Measurements from ENCODE around the gene LETM1. TPM values are rescaled to one million over a fixed set of nuclear protein-coding genes. Genes with fewer than 3 reads are reported as not detected.
A peak's percentile ranks its signal among the peaks of the same experiment; 100 is the strongest.

LETM1 gene
- total RNA-seq, 1 donor from 2014 or later, result 60.3 TPM

DNA sequence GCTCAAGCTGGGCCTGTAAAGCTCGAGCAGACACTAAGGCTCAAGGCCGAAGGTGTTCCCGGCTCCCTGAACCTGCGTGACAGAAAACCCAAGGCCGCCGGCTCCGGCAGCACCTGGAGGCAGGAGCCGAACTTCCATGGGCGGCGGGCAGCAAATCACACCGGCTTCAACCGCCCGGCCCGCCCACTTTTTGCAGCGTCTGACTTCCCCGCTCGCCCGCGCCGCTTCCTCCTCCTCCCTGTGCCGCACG, 14.3 kb upstream of the LETM1 start:
- Histone ChIP-seq H3K79me2 (ENCODE audit: insufficient read depth, low read length) (peaks cover 38% of the 10 kb centered on the region), H3K27ac (ENCODE audit: low read depth, low read length) (peak overlapping the region; percentile 94), H3K9me3 (ENCODE audit: insufficient read depth, low read depth, low read length) (no peaks in the 10 kb centered on the region), H3K4me3 (ENCODE audit: insufficient read depth, low read depth, low read length) (peak overlapping the region; percentile 61), H4K20me1 (ENCODE audit: insufficient read depth, low read length) (peaks cover 6% of the 10 kb centered on the region), H3K9ac (ENCODE audit: low read length) (peak overlapping the region; percentile 91), H3K4me1 (ENCODE audit: insufficient read depth, low read length) (peaks cover 20% of the 10 kb centered on the region), H3K4me2 (ENCODE audit: low read length) (peak overlapping the region; percentile 95), H3K27me3 (ENCODE audit: insufficient read depth, low read length) (no peaks in the 10 kb centered on the region), H3K36me3 (ENCODE audit: insufficient read depth, low read length) (no peaks in the 10 kb centered on the region), H2AFZ (ENCODE audit: low read depth, low read length) (peak overlapping the region; percentile 97)
- DNase-seq (ENCODE audit: low read depth), result peak; percentile 68
- Mint-ChIP-seq H3K36me3 (ENCODE audit: low read depth, unreplicated experiment) (no peaks in the 10 kb centered on the region), H3K4me3 (ENCODE audit: unreplicated experiment) (peak overlapping the region; percentile 85), H3K9me3 (ENCODE audit: unreplicated experiment) (peaks cover 2% of the 10 kb centered on the region), H3K27me3 (ENCODE audit: low read depth, unreplicated experiment) (peaks cover 23% of the 10 kb centered on the region), H3K4me1 (ENCODE audit: low read depth, unreplicated experiment) (peaks cover 2% of the 10 kb centered on the region), H3K27ac (ENCODE audit: unreplicated experiment) (peak overlapping the region; percentile 72)
- no peak for TF ChIP-seq EZH2 (IDR thresholded peaks at IDR 0.05; ENCODE audit: insufficient read depth, low read length)
- TF ChIP-seq, protein P1, sequence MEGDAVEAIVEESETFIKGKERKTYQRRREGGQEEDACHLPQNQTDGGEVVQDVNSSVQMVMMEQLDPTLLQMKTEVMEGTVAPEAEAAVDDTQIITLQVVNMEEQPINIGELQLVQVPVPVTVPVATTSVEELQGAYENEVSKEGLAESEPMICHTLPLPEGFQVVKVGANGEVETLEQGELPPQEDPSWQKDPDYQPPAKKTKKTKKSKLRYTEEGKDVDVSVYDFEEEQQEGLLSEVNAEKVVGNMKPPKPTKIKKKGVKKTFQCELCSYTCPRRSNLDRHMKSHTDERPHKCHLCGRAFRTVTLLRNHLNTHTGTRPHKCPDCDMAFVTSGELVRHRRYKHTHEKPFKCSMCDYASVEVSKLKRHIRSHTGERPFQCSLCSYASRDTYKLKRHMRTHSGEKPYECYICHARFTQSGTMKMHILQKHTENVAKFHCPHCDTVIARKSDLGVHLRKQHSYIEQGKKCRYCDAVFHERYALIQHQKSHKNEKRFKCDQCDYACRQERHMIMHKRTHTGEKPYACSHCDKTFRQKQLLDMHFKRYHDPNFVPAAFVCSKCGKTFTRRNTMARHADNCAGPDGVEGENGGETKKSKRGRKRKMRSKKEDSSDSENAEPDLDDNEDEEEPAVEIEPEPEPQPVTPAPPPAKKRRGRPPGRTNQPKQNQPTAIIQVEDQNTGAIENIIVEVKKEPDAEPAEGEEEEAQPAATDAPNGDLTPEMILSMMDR (IDR thresholded peaks at IDR 0.05; ENCODE audit: insufficient read depth, low read depth, low read length), result no peak
- FAIRE-seq, result no peak

DNA sequence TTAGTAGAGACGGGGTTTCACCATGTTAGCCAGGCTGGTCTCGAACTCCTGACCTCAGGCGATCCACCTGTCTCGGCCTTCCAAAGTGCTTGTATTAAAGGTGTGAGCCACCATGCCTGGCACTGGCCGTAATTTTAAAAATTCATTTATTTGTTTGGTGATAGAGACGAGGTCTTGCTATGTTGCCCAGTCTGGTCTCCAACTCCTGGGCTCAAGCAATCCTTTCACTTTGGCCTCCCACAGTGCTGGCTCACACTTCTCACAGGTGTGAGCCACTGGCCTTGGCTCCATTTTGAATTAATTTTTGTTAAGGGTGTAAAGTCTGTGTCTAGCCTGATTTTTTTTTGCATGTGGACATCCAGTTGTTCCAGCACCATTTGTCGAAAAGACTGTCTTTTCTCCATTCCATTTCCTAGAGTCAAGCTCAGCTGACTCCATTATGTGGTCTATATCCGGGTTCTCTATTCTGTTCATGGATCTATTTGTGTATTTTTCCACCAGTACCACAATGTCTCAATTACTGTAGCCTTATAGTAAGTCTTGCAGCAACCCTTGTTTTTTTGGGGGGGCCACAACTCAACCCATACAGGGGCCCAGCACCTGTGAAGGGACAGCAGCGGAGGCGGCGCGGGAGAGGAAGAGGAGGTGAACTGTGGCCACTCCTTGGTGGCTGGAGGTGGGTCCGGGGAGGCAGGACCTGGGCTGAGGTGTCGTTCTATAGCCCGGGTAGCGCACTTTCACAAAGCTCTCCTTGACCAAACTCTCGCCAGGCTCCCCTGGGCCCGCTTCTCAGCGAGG, 13.8 kb upstream of the LETM1 start:
- Mint-ChIP-seq H3K36me3 (ENCODE audit: low read depth, unreplicated experiment) (no peaks in the 10 kb centered on the region), H3K27me3 (ENCODE audit: low read depth, unreplicated experiment) (peaks cover 23% of the 10 kb centered on the region), H3K9me3 (ENCODE audit: unreplicated experiment) (peaks cover 2% of the 10 kb centered on the region), H3K4me1 (ENCODE audit: low read depth, unreplicated experiment) (peaks cover 2% of the 10 kb centered on the region), H3K4me3 (ENCODE audit: unreplicated experiment) (peak overlapping the region; percentile 85), H3K27ac (ENCODE audit: unreplicated experiment) (peak overlapping the region; percentile 72)
- H3K4me2 ChIP-seq (ENCODE audit: low read length), result peak overlapping the region; percentile 95
- no peak for FAIRE-seq
- TF ChIP-seq, protein P1 (IDR thresholded peaks at IDR 0.05; ENCODE audit: insufficient read depth, low read depth, low read length), result no peak
- TF ChIP-seq EZH2 (IDR thresholded peaks at IDR 0.05; ENCODE audit: insufficient read depth, low read length), result no peak
- H3K79me2 ChIP-seq (ENCODE audit: insufficient read depth, low read length), result peaks cover 32% of the 10 kb centered on the region
- peaks cover 20% of the 10 kb centered on the region for H3K4me1 ChIP-seq (ENCODE audit: insufficient read depth, low read length)
- peaks cover 1% of the 10 kb centered on the region for H4K20me1 ChIP-seq (ENCODE audit: insufficient read depth, low read length)
- H3K27ac ChIP-seq (ENCODE audit: low read depth, low read length), result peak overlapping the region; percentile 94
- peak overlapping the region; percentile 61 for H3K4me3 ChIP-seq (ENCODE audit: insufficient read depth, low read depth, low read length)
- peak overlapping the region; percentile 91 for H3K9ac ChIP-seq (ENCODE audit: low read length)
- no peaks in the 10 kb centered on the region for H3K27me3 ChIP-seq (ENCODE audit: insufficient read depth, low read length)
- DNase-seq (ENCODE audit: low read depth), result no peak
- no peaks in the 10 kb centered on the region for H3K36me3 ChIP-seq (ENCODE audit: insufficient read depth, low read length)
- peak overlapping the region; percentile 97 for H2AFZ ChIP-seq (ENCODE audit: low read depth, low read length)
- no peaks in the 10 kb centered on the region for H3K9me3 ChIP-seq (ENCODE audit: insufficient read depth, low read depth, low read length)

DNA sequence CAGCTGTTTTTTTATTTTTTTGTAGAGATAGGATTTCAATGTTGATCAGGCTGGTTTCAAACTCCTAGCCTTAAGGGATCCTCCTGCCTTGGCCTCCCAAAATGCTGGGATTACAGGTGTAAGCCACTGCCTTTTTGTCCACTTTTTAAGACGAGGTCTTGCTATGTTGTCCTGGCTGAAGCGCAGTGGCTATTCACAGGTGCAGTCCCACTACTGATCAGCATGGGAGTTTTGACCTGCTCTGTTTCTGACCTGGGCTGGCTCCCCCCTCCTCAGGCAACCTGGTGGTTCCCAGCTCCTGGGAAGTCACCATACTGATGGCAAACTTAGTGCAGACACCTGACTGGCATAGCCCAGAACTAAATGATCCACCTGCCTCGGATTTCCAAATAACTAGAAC, 13.0 kb upstream of the LETM1 start:
- Histone ChIP-seq H3K4me2 (ENCODE audit: low read length) (no peak overlapping the region), H3K27me3 (ENCODE audit: insufficient read depth, low read length) (no peaks in the 10 kb centered on the region), H3K79me2 (ENCODE audit: insufficient read depth, low read length) (peaks cover 24% of the 10 kb centered on the region), H3K27ac (ENCODE audit: low read depth, low read length) (no peak overlapping the region), H3K9me3 (ENCODE audit: insufficient read depth, low read depth, low read length) (no peaks in the 10 kb centered on the region), H3K4me3 (ENCODE audit: insufficient read depth, low read depth, low read length) (no peak overlapping the region), H4K20me1 (ENCODE audit: insufficient read depth, low read length) (no peaks in the 10 kb centered on the region), H2AFZ (ENCODE audit: low read depth, low read length) (no peak overlapping the region), H3K4me1 (ENCODE audit: insufficient read depth, low read length) (peaks cover 19% of the 10 kb centered on the region), H3K36me3 (ENCODE audit: insufficient read depth, low read length) (no peaks in the 10 kb centered on the region), H3K9ac (ENCODE audit: low read length) (no peak overlapping the region)
- Mint-ChIP-seq H3K27ac (ENCODE audit: unreplicated experiment) (no peak overlapping the region), H3K27me3 (ENCODE audit: low read depth, unreplicated experiment) (peaks cover 23% of the 10 kb centered on the region), H3K4me3 (ENCODE audit: unreplicated experiment) (peak overlapping the region; percentile 85), H3K9me3 (ENCODE audit: unreplicated experiment) (peaks cover 2% of the 10 kb centered on the region), H3K4me1 (ENCODE audit: low read depth, unreplicated experiment) (peaks cover 2% of the 10 kb centered on the region), H3K36me3 (ENCODE audit: low read depth, unreplicated experiment) (no peaks in the 10 kb centered on the region)
- no peak for TF ChIP-seq EZH2 (IDR thresholded peaks at IDR 0.05; ENCODE audit: insufficient read depth, low read length)
- TF ChIP-seq, protein P1 (IDR thresholded peaks at IDR 0.05; ENCODE audit: insufficient read depth, low read depth, low read length), result no peak
- FAIRE-seq, result no peak
- DNase-seq (ENCODE audit: low read depth), result no peak

Measured in astrocyte (in vitro differentiated cells and primary cell).